ENCODE measurements around the gene CAMKMT. TPM values are rescaled to one million over a fixed set of nuclear protein-coding genes. Genes with fewer than 3 reads are reported as not detected.

Gene CAMKMT
- total RNA-seq, 1 experiment from 2014 or later = 14.2 TPM

DNA sequence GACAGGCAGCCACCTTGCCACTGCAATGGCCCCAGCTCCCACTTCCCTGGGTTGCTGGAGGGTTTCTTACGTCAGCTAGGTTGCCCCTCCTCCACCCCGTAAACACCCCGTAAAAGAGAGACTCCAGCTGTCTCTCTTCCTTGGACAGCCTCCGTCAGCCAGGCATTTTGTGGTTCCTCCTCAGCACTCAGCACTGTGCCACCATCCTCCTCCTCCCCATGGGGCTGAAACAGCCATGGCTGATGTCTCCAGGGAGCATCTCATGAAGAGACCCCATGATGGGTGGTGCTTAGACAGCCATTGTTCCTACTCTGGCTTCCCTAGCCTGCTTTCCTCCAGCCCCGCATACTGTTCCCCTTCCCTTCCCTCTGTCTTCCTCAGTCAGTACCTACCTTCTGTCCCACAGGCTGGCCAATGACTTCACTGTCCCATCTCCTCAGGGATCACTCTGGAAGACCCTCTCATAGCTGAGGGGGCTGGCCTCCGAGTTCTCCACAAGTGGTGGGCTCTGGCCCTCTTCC, 436.5 kb downstream of the CAMKMT start:
- DNase-seq (ENCODE audit: low read depth) = no peak

DNA sequence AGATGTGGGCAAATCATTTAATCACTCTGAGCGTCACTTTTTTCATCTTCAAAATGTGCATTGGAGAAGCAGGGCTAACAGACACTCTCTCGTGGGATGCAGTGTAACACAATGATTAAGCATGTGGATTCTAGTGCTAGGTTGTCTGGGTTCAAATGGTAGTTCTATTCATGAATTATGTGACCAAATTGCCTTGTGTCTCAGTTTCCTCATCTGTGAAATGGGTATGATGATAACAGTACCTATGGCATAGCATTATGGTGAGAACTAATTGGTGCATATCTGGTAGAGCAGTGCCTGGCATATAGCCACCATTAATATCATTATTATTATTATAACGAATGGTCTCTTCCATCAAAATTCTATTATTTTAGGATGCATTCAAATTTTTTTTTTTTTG, 437.4 kb downstream of the CAMKMT start:
- DNase-seq (ENCODE audit: low read depth) = no peak

DNA sequence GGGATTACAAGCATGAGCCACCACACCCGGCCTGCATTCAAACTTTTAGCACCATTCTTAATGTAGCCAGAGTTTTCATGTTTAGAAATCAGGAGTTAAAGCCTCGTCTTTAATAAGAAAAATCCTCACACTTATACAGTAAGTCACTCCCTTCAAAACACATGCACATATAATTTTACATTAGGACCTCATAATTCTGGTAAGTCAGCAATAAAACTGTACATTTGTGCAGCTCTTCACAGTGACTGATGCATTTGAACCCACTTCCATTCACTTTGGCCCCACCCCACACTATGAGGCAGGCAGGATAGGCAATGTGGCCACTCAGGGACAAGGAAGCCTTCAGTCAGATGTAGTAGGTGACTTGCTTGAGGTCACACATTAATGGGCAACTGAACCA, 438.0 kb downstream of the CAMKMT start:
- no peak for DNase-seq (ENCODE audit: low read depth)

DNA sequence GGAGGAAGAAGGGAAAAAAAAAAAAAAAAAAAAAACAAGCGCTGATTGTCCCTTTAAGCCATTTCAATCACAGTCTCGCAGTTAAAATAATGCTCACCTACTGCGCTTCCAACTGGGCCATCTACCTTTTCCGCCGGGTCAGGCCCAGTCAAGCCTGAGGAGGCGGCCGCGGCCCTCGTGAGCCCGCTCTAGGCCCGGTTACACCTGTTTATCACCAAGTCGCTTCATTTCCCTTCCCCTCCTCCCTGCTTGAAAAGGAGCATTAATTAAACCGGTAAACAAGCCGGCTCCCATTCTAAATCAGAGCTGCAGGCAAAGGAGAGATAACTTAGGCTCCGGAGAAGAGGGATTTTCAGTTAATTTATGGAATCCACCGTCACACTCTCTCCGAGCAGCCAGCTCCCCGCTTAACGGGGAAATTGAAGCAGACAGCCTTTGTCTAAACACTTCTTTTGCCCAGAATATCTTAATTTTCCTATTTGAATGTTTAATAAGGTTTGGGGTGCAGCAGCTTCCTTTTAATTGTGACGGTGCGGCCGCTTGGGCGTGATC, 439.6 kb downstream of the CAMKMT start:
- no peak for DNase-seq (ENCODE audit: low read depth)

DNA sequence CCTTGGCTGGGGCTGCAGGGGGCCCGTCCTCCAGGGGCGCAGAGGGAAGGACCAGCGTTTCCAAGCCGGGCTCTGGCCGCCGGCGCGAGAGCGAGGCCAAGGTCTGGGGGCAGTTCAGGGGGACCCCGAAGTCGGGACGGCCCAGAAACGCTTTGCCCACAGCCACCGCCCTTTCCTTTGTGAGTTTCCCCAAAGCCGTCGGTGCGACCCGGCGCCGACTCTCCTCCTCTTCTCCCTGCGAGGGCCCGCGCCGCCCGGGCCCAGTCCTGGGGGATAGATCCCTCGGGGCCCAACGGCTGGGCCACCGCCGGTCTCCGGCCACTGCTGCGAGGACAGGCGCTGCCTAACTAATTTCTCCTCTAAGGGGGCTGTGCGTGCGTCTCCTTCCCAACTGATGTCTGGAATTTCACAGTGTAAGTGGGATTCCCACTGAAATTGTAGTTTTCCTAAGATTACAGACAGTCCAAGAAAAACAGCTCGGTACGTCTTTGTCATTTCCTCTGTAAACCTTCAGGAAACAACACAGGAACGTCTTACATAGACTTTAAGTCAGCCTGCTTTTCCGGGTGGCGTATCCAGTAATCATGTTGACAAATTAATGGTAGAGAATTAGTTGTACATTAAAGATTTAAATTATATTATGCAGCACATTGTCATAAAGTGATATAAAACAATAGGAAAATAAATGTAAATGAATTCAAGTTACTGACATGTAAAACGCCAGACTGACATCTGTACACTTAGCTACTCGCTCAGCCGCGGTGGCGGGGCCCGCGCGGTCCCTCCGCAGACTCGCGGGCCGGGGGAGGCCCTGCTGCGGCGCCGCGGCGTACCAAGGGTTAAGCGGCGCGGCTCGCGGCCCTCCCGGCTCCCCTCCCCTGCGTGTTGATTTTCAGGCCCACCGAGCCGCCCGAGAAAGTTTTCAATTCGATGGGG, 440.4 kb downstream of the CAMKMT start:
- no peak for DNase-seq (ENCODE audit: low read depth)

DNA sequence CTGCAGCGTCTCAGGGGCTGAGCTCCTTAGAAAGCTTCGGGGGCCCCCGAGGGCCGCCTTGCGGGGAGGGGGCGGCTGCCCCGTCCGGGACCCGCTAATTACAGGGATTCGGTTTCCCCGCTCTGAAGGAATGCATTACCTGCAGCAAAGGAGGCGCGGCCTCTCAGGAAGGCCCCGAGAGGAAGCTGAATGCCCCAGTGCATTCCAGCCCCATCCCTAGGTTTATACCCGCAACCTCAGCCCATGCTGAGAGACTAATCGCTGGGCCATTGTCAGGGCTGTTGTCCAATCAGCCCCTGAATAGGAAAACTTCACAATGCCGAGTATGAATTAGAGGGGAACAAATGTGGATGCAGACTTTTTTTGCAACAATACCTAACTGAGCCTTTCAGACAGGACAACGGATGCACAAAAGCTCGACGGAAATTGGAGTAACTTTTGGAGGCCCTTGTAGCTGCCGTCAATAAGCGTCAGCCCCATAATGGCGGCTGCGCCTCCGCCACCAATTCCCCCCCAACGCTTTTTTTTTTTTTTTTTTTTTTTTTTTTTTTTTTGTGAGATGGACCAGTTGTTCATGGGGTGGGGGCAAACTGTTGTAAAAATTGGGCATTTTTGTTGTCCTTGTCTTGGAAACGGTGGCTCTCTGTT, 441.2 kb downstream of the CAMKMT start:
- DNase-seq (ENCODE audit: low read depth) = peak; percentile 27

DNA sequence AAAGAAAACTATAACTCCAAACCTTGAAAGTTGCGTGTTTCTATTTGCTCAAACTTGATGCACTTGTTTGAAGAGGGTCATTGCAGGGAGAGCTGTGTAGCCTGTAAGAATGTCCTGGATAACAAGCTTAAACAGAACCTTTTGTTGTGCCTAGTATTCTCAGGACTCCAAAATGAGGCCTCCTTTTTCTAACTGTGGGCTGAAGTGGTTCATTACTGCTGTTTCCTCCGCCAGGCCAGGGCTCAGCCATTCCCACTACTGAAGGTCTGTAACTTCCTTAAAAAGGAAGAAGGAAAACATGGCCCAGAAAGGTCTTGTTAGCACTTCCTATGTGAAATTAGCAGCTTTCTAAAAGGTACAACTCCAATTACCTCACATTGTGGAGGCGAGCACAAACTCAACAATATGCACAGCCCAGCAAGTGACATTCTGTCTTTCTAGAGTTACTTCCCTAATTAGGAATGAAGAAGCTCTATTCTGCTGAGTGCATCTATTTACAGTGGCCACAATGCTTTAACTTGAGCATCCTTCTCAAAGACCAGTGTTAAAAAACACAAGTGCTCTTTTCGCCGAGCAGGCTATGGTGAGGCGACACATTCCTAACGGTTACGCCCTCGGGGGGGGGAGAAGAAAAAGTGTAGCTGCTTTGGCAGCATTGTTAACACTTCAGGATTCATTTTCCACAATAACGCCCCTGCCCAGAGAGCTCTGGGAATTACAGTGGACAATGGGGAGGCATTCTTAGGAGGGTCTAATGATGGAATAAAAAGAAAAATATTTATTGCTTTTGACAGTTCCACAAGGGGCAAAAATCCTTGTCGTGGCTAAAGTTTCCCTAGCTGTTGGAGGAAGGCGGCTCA, 442.9 kb downstream of the CAMKMT start:
- DNase-seq (ENCODE audit: low read depth) = no peak

DNA sequence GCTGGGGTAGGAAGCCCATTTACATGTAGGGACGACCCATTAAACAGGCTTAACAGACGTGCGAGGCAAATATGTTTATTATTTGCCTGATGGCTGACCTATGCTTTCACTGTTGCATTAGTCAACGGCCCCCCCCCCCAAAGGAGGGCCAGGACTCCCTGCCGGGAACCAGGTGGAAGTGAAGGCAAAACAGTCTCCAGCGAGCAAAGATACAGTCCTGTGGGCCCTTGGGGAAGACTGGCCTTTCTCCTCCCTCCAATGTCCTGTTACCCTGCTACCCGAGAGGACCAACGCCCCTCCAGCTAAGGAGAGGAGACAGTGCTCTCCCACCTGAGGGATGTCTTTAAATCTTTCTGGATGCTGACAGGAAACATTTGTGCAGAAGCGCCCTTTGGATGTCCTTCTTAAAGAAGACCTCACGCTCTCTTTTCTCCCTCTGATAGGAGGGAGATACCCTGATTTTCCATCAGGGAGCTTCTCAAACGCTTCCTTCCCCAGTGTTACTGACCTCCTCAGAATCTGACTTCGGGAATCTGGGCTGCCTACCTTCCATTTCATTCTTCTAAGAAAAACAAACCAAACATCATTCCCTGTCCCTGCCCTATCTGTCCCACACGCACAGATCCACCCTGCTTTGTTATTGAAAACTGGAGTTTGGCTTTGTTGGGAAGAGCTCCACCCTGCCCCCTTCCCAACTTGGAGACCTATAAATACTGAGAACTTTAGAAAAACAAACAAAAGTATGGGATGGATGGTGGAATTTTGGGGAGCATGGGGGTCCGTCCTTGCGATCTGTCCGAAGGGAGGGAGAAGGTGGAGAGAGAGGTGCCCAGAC, 443.9 kb downstream of the CAMKMT start:
- peak; percentile 12 for DNase-seq (ENCODE audit: low read depth)

DNA sequence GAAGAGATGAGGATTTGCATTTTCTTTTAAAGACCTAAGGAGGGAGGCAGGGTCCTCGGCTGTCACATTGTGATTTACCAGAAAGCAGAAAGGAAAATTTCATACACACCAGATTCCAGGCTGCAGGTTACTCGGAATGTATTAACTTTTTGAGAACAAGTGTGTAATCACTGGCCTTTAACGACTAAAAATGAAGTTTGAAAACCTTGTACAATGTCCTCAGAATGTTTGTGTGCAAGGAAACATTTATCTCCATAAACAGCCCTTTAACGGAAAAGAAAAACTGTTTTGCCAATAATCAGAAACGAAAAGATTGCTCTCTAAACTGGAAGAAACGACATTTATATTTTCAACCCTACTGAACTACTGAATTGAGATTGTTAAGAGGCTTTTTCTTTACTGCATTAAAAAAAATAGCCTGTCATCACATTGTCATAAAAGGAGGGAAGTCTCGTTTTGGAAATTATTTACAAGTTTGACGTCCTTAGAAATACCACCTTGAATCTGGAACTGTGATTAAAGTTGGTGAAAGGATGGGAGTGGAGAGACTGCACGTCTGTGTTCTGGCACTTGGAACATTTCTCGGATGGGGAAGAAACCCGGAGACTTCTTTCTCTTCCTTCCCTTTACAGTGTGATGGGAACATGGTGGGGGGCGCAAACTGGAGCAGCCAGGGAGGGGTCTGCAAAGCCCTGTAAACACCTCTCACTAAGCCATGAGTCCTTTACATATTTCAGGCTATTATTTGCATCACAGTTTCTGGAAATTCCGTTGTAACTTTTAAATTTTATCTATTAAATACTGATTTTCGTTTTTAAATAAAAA, 445.7 kb downstream of the CAMKMT start:
- DNase-seq (ENCODE audit: low read depth) = no peak

DNA sequence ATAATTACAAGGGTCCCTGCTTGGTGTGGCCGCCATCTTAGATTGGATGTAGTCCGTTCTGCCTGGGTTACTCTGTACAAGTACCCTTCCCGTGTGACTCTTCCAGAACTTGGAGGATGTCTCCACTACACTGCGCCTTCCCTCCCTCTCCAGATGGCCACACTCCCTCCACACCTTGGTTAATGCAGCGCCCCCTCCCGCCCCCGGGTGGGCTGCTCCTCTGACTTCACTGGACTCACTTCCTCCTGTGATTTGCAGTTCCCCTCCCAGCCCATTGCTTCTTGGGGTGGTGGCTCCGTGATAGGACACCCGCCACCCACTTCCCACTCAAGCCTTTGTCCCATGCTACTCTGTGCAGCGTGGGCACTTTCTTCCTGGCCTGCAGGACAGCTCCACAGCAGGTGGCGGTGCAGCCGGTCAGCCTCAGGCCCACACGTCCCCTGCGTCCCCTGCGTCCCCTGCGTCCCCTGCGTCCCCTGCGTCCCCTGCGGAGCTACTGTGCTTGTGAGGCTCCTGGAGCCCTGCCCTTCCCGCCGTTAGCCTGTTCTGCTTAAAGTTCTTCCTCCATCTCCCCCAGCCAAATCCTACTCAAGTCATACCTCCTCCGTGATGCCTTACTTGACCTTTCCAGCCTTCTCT, 449.3 kb downstream of the CAMKMT start:
- no peak for DNase-seq (ENCODE audit: low read depth)

DNA sequence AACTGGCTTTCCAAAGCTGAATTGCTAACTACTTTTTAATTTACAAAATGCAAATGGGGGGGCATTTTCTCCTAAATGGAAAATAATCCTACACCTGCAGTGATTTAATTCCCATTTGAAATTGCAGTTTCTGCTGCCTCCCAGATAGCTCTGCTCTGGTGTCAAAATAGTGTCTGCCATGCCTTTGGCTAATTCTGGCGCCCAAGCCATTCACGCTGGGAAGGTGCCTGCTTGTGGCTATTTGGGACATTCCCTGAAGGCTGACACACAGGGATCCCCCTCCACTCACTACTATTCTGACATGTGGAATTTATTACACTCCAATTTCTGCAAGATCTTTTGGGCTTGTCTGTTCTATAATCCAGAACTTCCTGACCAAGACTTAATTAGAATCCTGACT, 451.4 kb downstream of the CAMKMT start:
- DNase-seq (ENCODE audit: low read depth) = no peak

DNA sequence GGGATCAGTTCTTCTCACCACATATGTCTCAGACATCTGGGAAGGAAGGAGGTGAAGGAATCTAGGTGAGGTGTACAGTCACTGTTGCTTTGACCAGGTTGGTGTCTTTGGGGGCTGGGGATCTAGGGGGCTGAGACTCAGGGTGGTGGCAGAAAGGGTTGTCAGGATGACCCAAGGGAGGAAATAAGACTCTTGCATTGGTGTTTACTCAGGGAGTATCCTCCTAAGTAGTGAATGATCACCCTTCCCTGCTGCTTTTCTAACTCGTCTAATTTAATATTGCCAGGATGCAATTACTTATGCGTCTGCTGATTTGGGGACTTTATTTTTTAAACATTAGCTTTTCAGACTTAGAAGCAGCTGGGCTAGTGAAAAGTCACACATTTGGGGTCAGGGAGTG, 451.9 kb downstream of the CAMKMT start:
- DNase-seq (ENCODE audit: low read depth) = no peak

DNA sequence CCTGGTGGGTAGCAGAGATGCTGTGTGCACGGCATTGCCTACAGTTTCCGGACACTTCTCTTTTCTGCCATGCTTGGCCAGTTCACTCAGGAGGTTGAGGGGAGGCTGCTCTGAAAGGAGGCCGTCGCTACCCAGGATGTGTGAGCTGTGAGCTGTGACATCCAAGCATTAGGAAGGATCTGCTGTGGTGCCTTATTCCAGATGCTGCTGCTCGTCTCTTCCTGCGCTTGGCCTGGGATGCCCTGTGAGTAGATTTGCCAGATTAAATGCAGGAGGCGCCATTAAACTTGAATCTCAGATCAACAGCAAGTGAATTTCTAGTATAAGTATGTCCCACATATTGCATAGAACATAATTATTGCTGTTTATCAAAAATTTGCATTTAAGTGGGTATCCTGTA, 455.5 kb downstream of the CAMKMT start:
- DNase-seq (ENCODE audit: low read depth) = no peak

DNA sequence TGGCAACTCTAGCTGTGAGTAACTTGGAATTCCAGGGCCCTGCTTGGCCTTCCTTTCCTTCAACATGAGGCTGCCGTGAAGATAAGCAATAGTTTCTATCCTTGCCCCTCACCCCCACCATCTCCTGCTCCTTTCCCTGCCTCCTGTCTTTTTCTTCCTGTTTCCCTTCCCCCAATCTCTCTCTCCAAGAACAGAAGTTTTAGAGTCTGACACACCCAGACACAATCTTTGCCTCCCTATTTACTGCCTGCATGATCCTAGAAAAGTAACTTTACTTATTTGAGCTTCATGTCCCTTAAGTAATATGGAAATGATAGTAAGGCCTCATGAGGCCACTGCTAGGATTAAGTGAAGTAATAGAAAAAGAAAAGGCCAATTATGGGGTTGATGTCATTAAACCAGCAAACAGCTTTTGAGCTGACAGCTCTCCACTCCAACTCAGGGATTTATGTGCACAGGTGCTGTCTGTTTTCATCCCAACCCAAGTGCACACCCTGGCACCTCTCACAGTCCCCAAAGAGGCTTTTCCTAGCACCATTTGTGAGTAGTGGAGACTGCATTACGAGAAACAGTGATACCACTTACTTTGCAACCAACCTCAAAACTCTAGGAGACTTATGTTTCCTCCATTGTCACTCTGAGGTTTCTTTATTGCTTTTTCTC, 456.1 kb downstream of the CAMKMT start:
- no peak for DNase-seq (ENCODE audit: low read depth)

DNA sequence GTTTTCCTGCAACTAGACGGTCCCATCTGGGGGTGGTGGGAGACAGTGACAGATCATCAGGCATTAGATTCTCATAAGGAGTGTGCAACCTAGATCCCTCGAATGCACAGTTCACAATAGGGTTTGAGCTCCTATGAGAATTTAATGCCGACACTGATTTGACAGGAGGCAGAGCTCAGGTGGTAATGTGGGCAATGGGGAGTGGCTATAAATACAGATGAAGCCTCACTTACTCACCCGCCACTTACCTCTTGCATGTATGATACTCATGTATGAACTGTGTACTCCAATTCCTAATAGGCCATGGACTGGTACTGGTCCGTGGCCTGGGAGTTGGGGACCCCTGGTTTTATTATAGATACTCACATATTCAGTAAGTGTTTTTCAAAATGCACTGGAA, 457.3 kb downstream of the CAMKMT start:
- no peak for DNase-seq (ENCODE audit: low read depth)

DNA sequence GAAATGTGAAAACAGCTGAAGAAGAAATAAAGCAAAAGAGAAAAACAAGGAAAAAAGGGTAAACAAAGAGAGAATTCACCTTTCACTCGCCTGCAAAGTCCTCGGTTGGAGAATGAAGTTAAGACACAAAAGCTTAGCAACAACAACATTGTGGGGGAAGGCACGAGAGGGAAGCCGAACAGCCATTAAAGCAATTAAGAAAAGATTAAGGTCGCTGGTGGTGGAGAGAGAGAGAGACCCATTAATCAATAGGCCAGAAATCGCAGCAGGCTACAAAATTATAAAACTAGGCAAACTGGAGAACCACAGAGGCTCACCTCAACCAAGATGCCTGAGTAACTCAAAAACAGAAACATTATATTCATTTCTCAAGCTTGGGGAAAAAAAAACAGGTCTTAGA, 459.8 kb downstream of the CAMKMT start:
- DNase-seq (ENCODE audit: low read depth) = no peak

DNA sequence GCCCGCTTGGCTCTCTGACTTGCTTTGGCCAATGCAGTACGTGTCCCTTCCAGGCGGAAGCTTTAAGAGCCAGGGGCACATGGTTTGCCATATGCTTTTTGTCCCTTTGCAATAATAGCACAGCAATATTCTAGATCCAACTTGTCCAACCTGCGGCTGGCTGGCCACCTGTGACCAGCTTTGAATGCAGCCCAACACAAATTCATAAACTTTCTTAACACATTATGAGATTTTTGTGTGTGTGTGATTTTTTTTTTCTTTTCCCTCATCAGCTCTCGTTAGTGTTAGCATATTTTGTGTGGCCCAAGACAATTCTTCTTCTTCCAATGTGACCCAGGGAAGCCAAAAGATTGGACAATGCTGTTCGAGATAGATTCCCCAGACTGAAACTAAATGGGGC, 460.4 kb downstream of the CAMKMT start:
- no peak for DNase-seq (ENCODE audit: low read depth)
